Islet of Langerhans (tissue), 1 donor: Measurements from ENCODE around the gene CLCN1.

Experiments used
- FAIRE-seq: peaks from one replicate; lab custom pipeline; 2011; peaks lifted over from hg19 to GRCh38; lab: Jason Lieb, UNC

CLCN1 gene

GRCh38 chr7:143334244-143334643 is 18.3 kb downstream of the CLCN1 start:
- FAIRE-seq, result no peak

- no peak for FAIRE-seq
These were observed 21.3 kb downstream of the CLCN1 start for GRCh38 chr7:143337216-143337615.

GRCh38 chr7:143341842-143342241 is 25.9 kb downstream of the CLCN1 start:
- FAIRE-seq, result no peak

DNA sequence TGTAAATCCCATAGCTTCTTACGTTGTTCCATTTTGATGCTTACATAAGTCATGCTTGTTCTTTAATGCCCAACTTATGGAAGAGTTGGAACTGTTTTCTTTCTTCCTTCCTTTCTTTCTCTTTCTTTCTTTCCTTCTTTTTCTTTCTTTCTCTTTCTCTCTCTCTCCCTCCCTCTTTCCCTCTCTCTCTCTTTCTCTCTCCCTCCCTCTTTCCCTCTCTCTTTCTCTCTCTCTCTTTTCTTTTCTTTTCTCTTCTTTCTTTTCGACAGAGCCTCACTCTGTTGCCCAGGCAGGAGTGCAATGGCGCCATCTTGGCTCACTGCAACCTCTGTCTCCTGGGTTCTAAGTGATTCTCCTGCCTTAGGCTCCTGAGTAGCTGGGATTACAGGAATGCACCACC is 27.7 kb downstream of the CLCN1 start:
- no peak for FAIRE-seq

DNA sequence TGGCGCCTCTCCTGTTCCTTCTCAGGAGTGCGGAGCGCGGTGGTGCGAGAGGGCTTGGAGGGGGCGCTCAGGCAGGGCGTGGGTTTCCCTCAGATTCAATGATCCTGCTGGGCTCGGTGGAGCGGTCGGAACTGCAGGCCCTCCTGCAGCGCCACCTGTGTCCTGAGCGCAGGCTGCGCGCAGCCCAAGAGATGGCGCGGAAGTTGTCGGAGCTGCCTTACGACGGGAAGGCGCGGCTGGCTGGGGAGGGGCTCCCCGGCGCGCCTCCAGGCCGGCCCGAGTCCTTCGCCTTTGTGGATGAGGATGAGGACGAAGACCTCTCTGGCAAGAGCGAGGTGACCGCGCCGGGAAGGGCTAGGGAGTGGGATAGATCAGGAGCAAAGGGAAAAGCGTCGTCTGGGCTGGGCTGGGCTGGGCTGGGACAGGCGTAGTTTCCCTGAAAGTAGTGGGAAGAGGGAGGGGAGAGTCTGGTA is 29.6 kb downstream of the CLCN1 start:
- no peak for FAIRE-seq

GRCh38 chr7:143346018-143346417 is 30.1 kb downstream of the CLCN1 start:
- no peak for FAIRE-seq

DNA sequence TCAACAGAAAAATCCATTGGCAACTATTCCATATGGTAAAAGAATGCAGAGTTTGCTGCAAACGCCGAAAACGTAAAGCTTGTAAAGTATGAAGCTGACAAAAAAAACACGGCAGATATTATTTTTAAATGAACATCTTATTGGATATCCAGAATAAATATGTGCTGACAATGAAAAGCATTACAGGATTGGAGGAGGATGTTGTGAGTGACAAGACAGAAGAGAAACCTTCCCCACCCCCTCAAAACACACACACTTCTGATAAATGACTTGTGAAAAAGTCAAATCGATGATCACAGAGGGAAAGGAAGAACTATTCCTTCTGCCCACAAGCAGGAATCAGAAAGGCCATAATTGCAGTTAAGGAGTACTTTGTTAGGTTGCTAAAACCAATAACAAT is 32.0 kb downstream of the CLCN1 start:
- FAIRE-seq, result no peak

DNA sequence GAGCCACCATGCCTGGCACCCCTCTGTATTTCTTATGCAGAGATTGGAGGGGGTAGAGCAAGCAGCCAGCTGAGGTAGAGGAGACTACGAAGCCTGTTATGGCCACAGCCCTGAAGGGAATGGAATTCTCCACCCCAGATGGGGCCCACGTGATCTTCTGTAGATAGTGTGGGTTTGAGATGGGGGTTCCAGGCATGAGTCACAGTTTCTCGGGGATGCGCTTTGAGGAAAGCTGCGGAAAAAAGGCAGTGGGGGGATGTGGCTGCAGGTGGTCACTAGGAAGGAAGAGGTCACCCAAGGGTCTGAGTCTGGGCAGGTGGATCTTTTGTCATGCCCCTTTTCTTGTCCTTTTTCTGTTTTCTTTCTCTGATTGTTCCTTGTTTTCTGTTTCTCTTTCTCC is 35.1 kb downstream of the CLCN1 start:
- FAIRE-seq, result no peak

GRCh38 chr7:143351574-143351973 is 35.7 kb downstream of the CLCN1 start:
- no peak for FAIRE-seq

GRCh38 chr7:143352531-143353002 is 36.7 kb downstream of the CLCN1 start:
- FAIRE-seq, result no peak

GRCh38 chr7:143354376-143354775 is 38.5 kb downstream of the CLCN1 start:
- no peak for FAIRE-seq

GRCh38 chr7:143354965-143355364 is 39.1 kb downstream of the CLCN1 start:
- FAIRE-seq, result no peak

GRCh38 chr7:143355450-143356385 is 39.8 kb downstream of the CLCN1 start:
- FAIRE-seq, result no peak

DNA sequence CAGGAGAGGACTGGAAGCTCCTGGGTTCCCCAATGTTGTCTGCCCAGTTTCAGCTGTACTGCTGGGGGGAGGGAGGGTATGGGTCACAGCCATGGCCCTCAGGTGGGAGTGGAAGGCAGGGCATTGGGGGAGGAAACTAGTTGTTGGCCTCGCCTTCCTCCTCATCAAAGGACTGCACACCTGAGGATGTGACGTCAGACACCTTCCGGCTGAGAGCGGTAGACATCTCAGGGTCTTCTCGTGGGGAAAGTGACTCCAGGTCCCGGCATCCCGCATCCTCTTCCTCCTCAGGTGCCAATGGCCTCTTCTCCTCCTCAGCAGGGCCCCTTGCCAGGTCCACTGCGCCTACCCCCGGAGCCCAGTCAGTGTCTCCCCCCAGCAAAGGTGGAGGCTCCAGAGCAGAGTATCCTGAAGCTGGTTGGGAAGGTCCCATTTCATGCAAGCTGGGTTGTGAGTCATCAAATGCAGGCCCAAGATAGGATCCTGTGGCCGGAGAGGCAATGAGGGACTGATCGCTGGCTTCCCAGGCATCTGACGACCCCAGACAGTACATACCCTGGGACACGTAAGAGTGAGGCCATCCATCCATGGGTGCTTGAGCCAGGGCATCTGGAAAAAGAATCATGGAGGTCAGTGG is 40.6 kb downstream of the CLCN1 start:
- no peak for FAIRE-seq

- no peak for FAIRE-seq
These were observed 42.7 kb downstream of the CLCN1 start for GRCh38 chr7:143358626-143359025.

- FAIRE-seq, result no peak
These were observed 44.0 kb downstream of the CLCN1 start for GRCh38 chr7:143359771-143360353.

GRCh38 chr7:143360788-143361551 is 45.1 kb downstream of the CLCN1 start:
- FAIRE-seq, result no peak

DNA sequence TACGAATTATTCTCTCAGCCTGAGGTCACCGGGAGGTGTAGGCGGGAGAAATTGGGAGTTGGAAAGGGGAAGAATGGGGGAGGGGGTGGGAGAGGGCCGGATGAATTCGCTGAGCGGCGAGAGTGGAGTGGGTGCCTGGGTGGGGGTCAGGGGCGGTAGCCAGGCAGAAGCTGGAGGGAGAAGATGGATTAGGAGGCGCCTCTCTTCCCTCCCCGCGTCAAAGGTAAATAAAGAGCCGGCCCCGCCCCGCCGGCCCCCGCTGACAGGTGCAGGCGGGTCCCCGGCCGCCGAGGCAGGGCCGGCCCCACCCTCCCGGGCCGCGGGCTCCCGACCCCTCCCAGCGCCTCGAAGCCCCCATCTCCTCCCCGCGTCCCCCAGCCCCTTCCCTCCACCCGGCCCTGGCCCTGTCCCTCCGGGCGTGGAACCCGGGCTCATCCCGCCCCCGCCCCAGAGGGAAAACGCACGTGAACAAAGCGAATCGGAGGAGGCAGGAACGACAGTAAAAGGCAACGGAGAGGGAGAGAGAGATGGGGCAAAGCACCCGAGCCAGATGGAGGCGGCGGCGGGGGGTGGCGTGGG is 45.7 kb downstream of the CLCN1 start:
- FAIRE-seq, result no peak

GRCh38 chr7:143362131-143363015 is 46.5 kb downstream of the CLCN1 start, which contains the start of gene FAM131B:
Gene FAM131B (minus strand): TSS chr7:143362713. CDS start chr7:143362603, 110 bp downstream.
- FAIRE-seq, result no peak
